Fibroblast of lung (primary cell): Measurements from ENCODE around the gene B4GALT2. TPM values are rescaled to one million over a fixed set of nuclear protein-coding genes. Genes with fewer than 3 reads are reported as not detected.

Experiments used
- DNase-seq, 2 donors: peaks; one replicate each; pipeline versions ENCODE4 v3.0.0 to v3.0.0-alpha.2; 2010; ENCODE audit warnings: low read depth in 2 of 2
- H2AFZ ChIP-seq: 2 replicates; pipeline ENCODE4 v1.5.1; 2012; ENCODE audit warnings: low read length, control low read depth, inconsistent platforms
- H3K27ac ChIP-seq: 2 replicates; pipeline ENCODE4 v1.5.1; 2011; ENCODE audit warnings: low read length, control low read depth; ENCODE audit not compliant: insufficient read depth
- H3K27me3 ChIP-seq: 2 replicates; pipeline ENCODE4 v1.5.1; 2011; ENCODE audit warnings: mild to moderate bottlenecking, low read length; ENCODE audit not compliant: control insufficient read depth, insufficient read depth
- H3K36me3 ChIP-seq: 2 replicates; pipeline ENCODE4 v1.5.1; 2011; ENCODE audit warnings: low read length; ENCODE audit not compliant: control insufficient read depth, insufficient read depth
- H3K4me1 ChIP-seq: 2 replicates; pipeline ENCODE4 v1.5.1; 2011; ENCODE audit warnings: low read length; ENCODE audit not compliant: control insufficient read depth, insufficient read depth; ENCODE audit errors: extremely low read depth
- H3K4me2 ChIP-seq: 2 replicates; pipeline ENCODE4 v1.5.1; 2011; ENCODE audit warnings: low read length, control low read depth; ENCODE audit not compliant: insufficient read depth; ENCODE audit errors: extremely low read depth
- H3K4me3 ChIP-seq, 4 experiments: fragments of 200-600 bp in 1 of 4; sonication (generic) in 1 of 4; replicated peaks in 1 of 4; 2 replicates each; pipeline ENCODE4 v1.5.1; 2011 to 2016; ENCODE audit warnings: low read length in 4 of 4, low read depth in 3 of 4, mild to moderate bottlenecking in 3 of 4, control low read depth in 2 of 4, inconsistent platforms in 1 of 4, mixed read lengths in 1 of 4; ENCODE audit not compliant: insufficient read depth in 1 of 4; ENCODE audit errors: control extremely low read depth in 1 of 4
- H3K79me2 ChIP-seq: 2 replicates; pipeline ENCODE4 v1.5.1; 2012; ENCODE audit warnings: mild to moderate bottlenecking, low read length, inconsistent platforms; ENCODE audit not compliant: control insufficient read depth, insufficient read depth
- H3K9ac ChIP-seq: 2 replicates; pipeline ENCODE4 v1.5.1; 2011; ENCODE audit warnings: mild to moderate bottlenecking, low read length, control low read depth; ENCODE audit not compliant: insufficient read depth
- H3K9me3 ChIP-seq: 2 replicates; pipeline ENCODE4 v1.5.1; 2012; ENCODE audit warnings: low read depth, low read length; ENCODE audit not compliant: control insufficient read depth, insufficient read depth
- H4K20me1 ChIP-seq: 2 replicates; pipeline ENCODE4 v1.5.1; 2011; ENCODE audit warnings: low read length; ENCODE audit not compliant: control insufficient read depth, insufficient read depth; ENCODE audit errors: extremely low read depth
- EZH2 ChIP-seq: IDR thresholded peaks from 2 replicates; pipeline ENCODE4 v1.5.1; 2012; ENCODE audit warnings: low read length, control low read depth, mild to moderate bottlenecking; ENCODE audit errors: missing control alignments
- polyA plus RNA-seq, 2 donors: library from polyadenylated mRNA; depleted of rRNA in 1 of 2; stranded (reverse) in 1 of 2; unstranded in 1 of 2; fragments of >200 nt; gene quantifications; 2 replicates each; pipeline ENCODE4 v1.2.1, GENCODE V29; 2011 to 2012; ENCODE audit warnings: missing spikeins in 1 of 2
- total RNA-seq: library from RNA; depleted of rRNA; stranded (reverse); fragments of >200 nt; gene quantifications from 2 replicates; pipeline ENCODE4 v1.2.1, GENCODE V29; 2014
- TF ChIP-seq, protein P1 (sequence below), 2 donors: IDR thresholded peaks in 1 of 2; conservative IDR thresholded peaks in 1 of 2; 1 replicate in 1 of 2; 2 replicates in 1 of 2; pipeline ENCODE4 v1.5.1; 2011 to 2012; ENCODE audit warnings: low read length in 2 of 2, control low read depth in 1 of 2, inconsistent platforms in 1 of 2, low read depth in 1 of 2, mild to moderate bottlenecking in 1 of 2

The B4GALT2 gene
- total and polyA plus RNA-seq, 2 donors (not counting 1 experiment from before 2014, with no cell fraction given) = 40.6 to 55.0 TPM

DNA sequence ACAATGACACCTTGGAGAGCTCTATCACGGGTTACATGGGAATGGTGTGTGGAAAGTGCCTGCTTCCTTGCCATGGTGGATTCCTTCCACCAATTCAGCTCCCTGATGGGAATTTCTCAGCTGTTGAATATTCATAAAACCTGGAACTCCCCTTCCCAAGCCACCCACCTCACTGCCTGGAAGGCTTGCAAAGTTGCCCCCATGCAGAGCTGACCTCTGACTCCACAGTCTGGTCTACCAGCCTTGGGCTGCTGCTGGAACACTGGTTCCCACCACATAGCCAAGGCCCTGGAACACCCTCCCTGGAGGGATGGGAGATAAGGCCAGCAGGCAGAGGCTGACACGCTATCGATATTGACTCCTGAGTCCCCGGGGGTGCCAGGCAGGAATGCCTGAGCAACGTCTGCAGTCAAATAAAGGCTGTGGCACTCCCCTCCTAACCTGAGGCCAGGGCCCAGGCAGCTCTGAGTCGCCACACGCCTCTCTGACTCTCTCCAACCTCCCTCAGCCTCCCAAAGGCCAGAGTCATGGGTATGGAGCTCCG, 21.2 kb downstream of the B4GALT2 start:
- Histone ChIP-seq H3K9ac (no peak overlapping the region), H3K9me3 (no peaks in the 10 kb centered on the region), H3K4me3 (no peak overlapping the region), H3K79me2 (no peaks in the 10 kb centered on the region), H3K4me2 (no peak overlapping the region), H3K4me1 (no peaks in the 10 kb centered on the region), H3K36me3 (no peaks in the 10 kb centered on the region), H3K27ac (no peak overlapping the region), H2AFZ (no peak overlapping the region), H4K20me1 (no peaks in the 10 kb centered on the region), H3K27me3 (no peaks in the 10 kb centered on the region)
- DNase-seq = no peak
- no peak for TF ChIP-seq EZH2
- TF ChIP-seq, protein P1, sequence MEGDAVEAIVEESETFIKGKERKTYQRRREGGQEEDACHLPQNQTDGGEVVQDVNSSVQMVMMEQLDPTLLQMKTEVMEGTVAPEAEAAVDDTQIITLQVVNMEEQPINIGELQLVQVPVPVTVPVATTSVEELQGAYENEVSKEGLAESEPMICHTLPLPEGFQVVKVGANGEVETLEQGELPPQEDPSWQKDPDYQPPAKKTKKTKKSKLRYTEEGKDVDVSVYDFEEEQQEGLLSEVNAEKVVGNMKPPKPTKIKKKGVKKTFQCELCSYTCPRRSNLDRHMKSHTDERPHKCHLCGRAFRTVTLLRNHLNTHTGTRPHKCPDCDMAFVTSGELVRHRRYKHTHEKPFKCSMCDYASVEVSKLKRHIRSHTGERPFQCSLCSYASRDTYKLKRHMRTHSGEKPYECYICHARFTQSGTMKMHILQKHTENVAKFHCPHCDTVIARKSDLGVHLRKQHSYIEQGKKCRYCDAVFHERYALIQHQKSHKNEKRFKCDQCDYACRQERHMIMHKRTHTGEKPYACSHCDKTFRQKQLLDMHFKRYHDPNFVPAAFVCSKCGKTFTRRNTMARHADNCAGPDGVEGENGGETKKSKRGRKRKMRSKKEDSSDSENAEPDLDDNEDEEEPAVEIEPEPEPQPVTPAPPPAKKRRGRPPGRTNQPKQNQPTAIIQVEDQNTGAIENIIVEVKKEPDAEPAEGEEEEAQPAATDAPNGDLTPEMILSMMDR (conservative IDR thresholded peaks at IDR 0.05 in 1 of 2, IDR thresholded peaks at IDR 0.05 in 1 of 2; ENCODE audit: low read depth in 1 of 2, low read length in 2 of 2) = no peak

DNA sequence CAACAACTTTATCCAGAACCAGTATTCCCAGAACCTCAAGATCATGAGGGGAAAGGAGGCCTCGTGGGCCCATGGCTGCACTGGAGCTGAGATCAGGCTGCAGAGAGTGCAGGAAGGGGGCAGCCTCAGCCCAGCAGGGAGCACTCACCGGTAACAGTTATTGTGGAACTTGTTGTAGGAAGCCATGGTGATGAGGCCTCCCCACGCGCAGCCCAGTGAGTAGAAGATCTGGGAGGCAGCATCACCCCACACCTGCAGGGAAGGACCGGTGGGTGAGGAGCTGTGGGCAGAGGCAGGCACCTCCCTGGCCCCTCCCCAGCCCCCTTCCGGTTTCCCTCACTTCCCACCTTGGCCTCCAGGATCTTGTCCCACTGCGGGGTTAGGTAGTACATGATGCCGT, 23.2 kb downstream of the B4GALT2 start:
- no peak for DNase-seq
- no peaks in the 10 kb centered on the region for H3K36me3 ChIP-seq
- no peak overlapping the region for H3K27ac ChIP-seq
- H4K20me1 ChIP-seq = no peaks in the 10 kb centered on the region
- peaks cover 2% of the 10 kb centered on the region for H3K4me1 ChIP-seq
- no peaks in the 10 kb centered on the region for H3K79me2 ChIP-seq
- no peak overlapping the region for H3K4me3 ChIP-seq
- no peak overlapping the region for H2AFZ ChIP-seq
- no peaks in the 10 kb centered on the region for H3K27me3 ChIP-seq
- no peak overlapping the region for H3K9ac ChIP-seq
- H3K9me3 ChIP-seq = no peaks in the 10 kb centered on the region
- TF ChIP-seq EZH2 = no peak
- no peak overlapping the region for H3K4me2 ChIP-seq

DNA sequence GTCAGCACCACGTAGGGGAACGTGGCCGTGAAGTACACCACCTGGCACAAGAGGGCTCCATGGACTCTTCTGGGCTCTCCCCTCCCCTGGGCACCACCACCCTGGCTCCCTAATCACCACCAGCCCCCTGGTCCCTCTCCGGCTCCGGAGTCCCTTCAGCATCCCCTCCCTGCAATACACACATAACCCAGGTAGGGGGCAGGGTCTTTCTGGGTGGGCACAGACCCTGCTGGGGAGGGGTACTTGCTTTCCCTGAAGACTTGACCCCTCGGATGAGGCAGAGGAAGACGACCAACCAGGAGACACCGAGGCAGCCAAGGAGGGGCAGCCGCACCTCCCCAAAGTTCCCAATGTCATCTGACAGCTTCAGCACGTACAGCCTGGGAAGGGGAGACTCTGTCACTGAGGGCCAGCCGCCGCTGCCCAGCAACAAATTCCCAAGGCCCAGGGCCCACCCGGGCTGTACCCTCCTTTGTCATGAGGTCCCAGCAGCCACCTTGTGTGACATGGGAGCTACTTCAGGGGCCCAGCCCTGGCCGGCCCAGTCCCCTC, 23.7 kb downstream of the B4GALT2 start:
- Histone ChIP-seq H3K4me2 (no peak overlapping the region), H3K79me2 (no peaks in the 10 kb centered on the region), H3K36me3 (no peaks in the 10 kb centered on the region), H3K4me3 (no peak overlapping the region), H4K20me1 (no peaks in the 10 kb centered on the region), H2AFZ (no peak overlapping the region), H3K9me3 (no peaks in the 10 kb centered on the region), H3K27me3 (no peaks in the 10 kb centered on the region), H3K27ac (no peak overlapping the region), H3K4me1 (peaks cover 2% of the 10 kb centered on the region), H3K9ac (no peak overlapping the region)
- TF ChIP-seq, protein P1 (conservative IDR thresholded peaks at IDR 0.05 in 1 of 2, IDR thresholded peaks at IDR 0.05 in 1 of 2; ENCODE audit: low read depth in 1 of 2, low read length in 2 of 2) = peak; percentile 7 to 24
- TF ChIP-seq EZH2 = no peak
- DNase-seq = no peak
